NCI-H2081 treated with DMSO at 0.1 percent for 48 hours (cell line): ENCODE data around the gene GRID1.

Experiments
- DNase-seq: peaks from one replicate; lab custom pipeline; 2025; lab: John Stamatoyannopoulos, UW

The GRID1 gene

GRCh38 chr10:85696893-85697292, 669.7 kb downstream of the GRID1 start:
- DNase-seq = no peak

DNA sequence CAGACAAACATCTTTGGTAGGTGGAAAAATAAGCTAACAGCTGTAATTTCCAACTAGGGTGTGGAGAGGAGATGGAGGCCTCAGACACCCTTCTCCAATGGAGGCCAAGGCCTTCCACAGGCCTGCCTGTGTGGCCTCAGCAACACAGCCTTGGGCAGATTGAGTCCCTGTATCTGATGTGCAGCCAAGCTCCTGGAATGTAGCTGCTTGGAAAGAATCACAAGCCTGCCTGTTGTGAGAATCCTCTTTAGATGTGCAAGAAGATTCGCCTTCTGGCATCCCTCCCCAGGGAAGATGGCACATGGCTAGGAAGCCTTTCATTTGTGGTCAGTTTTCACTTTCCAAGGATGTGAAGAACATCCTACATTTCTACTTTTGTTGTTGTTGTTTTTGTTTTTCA, 684.0 kb downstream of the GRID1 start:
- no peak for DNase-seq

GRCh38 chr10:85679710-85680109, 686.9 kb downstream of the GRID1 start:
- no peak for DNase-seq

- no peak for DNase-seq
Observed at GRCh38 chr10:85679061-85679460, 687.5 kb downstream of the GRID1 start.

GRCh38 chr10:85674851-85675250, 691.7 kb downstream of the GRID1 start:
- DNase-seq = no peak

- DNase-seq = no peak
Observed at GRCh38 chr10:85673270-85673669, 693.3 kb downstream of the GRID1 start.

DNA sequence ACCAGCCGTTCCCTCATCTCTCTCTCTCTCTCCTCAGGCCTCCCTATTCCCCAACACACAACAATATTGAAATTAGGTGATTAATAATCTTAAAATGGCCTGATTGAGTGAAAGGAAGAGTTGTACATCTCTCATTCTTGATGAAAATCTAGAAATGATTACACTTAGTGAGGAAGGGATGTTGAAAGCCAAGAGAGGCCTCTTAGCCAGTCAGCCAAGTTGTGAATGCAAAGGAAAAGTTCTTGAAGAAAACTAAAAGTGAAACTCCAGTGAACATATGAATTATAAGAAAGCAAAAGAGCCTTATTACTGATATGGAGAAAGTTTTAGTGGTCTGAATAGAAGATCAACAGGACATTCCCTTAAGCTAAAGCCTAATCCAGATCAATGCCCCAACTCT, 695.1 kb downstream of the GRID1 start:
- no peak for DNase-seq

DNA sequence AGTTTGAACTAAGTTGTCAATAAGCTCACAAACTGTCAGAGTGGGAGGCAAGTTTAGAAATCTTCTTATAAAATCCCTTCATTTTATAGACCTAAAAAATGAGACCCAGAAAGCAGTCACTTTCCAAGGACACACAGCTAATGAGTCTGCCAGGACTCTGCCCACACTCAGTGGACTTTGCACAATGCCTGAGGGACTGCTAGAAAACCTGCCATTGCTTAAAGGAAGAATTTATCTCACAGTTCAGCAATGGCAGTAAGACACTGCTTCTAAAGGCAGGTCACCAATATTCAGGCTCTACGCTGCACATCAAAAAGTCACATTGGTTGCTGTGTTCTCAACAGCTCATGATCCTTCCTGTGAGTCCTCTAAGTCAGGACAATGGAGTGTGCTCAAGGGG, 698.1 kb downstream of the GRID1 start:
- no peak for DNase-seq

DNA sequence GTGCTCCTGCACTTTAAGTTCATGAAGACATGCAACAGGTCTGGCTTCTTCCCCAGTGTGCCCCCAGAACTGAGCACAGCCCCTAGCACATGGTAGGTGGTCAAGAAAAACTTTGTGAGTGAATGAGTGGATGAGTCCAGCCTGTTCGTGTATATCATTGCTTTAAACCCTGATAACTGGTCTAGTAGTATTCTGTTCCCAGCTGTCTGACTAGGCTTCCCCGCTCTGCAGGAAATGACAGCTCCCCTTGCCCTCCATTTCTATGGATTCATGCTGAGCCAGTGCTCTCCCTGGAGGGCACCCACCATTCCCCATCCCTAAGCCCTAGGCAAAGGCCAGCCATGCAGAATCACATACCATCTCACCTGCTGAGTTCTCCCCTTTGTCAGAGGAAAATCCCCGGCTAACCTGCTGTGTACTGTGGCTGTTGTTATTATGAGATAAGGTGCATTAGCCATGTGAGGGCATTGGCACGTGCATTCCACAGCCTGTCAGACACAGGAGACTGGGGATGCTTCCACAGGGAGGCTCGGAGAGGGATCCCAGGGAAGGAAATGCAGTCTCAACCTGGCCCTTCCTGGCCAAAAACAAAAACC, 698.9 kb downstream of the GRID1 start:
- no peak for DNase-seq

DNA sequence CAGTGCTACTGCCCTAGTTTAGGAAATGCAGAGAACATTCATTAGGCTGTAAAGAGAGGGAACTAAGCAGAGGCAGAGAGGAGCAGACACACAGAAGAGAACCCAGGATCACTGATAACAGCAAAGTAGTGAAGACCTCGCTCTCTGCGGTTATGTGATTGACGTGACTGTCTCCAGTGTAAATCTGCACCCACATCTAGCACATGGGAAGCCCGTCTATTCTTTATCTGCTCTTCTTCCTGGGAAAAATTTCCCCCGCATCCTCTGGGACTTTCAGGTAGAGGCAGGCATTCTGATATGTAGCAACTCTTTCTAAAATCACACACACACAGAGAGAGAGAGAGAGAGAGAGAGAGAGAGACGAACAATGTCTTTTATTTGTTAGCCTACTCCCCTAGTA, 699.6 kb downstream of the GRID1 start:
- DNase-seq = no peak

DNA sequence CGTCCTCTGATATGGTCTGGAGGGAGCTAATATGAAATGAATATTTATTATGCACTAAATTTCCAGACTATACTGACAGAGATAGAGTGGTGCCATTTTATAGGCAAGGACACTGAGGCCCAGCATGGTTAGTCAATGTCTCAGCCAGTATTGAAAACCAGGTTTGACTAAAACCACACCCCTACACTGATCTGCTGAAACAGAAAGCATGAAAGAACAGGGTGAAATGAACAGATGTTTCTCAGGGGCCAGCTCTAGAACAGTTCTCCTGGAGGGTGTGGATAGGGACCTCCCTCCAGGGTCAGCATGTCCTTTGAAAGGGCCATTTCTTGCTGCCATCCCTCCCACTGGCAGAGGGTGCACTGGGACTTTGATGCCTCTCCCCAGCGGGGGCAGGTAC, 700.5 kb downstream of the GRID1 start:
- no peak for DNase-seq

- DNase-seq = no peak
Observed at GRCh38 chr10:85665681-85666080, 700.9 kb downstream of the GRID1 start.

GRCh38 chr10:85665078-85665477, 701.5 kb downstream of the GRID1 start:
- no peak for DNase-seq

DNA sequence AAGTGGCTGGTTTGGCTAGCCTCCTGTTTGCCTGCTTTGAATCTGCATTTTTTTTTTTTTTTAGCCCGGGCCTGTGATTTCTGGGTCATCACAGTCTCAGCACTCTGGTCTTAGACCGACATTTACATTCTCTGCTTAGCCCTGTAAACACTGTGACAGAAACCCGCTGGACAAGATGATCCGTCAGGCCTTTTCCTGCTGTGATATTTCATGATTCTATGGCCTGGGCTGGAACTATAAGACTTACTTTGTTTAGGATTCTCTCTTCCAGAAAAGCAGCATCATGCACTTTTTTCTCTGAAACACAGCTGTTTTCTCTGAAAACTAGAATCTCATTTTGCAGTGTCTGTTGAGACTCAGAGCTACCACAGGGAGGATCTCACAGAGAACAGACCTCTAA, 705.5 kb downstream of the GRID1 start:
- no peak for DNase-seq

DNA sequence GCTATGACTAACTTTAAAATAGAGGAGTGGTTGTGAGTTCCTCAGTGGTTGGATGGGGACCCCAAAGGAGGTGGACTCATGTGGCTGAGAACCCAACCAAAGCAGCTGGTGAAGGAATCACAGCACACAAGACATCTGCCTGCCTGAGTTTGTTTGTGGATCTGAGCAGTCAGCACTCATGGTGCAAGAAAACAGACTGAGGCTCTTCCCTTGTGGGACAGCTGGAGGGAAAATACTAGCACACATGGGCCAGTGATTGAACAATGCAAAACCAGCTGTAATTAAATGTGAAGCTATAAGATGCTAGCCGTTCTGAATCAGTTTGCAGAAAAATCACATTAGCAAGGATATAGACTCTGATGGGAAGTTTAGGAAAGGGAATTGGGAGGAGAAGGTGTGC, 707.3 kb downstream of the GRID1 start:
- no peak for DNase-seq

DNA sequence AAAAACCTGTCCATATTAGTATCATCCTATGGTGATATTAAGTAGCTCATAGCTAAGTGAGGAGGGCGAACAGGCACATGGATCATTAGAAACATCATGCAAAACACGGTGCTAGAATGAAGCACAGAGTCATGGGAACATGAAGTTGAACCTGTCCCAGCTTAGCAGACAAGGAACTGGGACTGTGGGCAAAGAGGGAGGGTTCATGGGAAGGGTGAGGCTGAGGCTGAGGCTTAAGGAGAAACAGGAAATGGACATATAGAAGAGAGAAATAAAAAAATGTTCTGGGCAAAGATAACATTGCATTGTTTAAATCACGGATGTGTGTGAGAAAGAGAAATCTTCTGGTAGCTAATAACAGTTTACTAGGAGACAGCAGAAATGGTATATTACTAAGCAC, 708.1 kb downstream of the GRID1 start:
- DNase-seq = no peak

DNA sequence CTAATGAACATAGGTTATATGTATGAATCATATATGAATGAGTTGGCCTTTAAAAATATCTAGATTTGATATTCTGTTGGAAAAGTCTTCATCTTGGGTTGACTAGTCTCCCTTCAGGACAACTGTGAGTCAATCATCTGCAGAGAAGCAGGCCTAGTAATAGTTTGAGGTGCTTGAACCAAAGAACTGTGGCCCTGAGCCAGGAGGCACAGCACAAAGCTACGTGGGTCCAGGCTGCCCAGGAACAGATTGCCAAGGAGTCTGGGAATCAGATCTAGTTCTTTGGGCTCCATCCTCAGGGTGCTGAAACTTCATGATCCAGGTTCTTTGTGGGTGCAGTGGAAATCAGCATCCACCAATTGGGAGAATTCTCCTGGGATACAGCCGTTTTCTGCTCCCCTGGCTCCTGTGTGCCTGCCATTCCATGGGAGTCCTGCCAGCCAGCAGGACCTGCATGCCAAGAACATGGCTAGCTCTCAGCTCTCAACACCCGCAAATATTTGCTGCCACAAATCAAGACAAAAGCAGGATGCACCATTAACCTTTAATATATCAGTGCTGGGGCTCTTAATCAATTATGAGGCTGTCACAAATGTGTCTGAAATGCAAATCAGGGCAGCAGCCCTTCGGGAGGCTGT, 709.0 kb downstream of the GRID1 start:
- DNase-seq = no peak

- DNase-seq = no peak
Observed at GRCh38 chr10:85655411-85655810, 711.2 kb downstream of the GRID1 start.

DNA sequence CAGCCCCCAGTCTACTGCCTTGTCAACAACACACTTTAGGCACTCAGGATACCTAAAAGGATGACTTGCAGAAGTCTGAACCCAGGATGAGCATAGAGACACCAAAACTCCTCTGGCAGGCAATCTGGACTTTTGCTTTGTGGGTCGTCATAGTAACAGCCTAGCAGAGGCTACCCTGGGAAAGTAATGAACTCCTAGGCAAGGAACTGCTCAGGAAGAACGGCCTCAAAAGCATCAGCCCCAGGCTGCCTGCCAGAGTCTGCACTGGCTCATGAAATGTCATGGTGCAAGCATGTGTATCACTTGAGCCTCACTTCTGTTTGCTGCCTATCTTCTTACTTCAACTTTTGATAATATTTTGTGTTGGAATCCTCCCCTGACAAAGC, 715.1 kb downstream of the GRID1 start:
- no peak for DNase-seq

DNA sequence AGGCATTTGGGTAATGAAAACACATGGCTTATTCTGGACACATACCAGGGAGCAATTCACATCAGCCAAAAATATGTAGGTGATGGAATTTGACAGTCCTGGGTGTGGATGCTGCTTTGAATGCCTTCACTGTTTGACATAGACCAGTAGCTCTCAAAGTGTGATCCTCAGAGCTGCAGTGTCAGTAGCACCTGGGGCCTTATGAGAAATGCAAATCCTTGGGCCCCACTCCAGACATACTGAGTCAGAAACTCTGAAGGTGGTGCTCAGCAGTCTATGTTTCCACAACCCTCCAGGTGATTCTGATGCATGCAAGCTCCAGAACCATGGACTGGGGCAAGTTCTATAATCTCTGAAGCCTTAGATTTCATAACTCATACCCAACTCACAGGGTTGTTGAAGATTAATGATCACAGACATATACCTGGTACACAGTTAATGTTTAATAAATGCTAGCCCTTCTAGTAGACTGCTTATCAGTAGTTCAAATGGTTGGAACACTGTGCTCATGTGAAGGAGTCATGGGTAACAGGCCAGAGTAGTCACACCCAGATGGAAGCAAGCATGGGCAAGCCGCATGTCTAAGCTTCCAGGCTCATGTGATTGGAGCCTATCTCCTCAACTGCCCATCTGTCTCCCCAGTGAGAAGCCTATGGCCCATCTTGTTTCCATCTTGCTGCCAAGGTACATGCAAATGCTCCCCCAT, 715.7 kb downstream of the GRID1 start:
- no peak for DNase-seq

DNA sequence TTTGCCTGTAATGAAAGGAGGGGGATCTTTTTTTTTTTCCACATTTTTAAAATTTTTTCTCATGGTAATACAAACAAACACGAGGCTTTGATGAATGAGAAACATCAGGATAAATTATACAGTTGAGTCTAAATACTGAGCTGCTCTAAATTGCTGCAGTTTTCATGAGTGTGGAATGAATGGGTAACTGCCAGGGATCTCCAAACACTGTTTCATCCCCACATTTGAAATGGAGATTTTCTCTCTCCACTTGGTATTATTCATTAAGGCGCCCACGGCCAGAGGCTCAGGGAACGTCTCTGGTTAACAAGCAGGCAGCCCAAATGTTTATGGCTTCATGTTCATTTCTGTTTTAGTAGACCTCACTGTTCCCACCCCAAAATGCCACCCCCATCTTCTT, 717.1 kb downstream of the GRID1 start:
- no peak for DNase-seq

GRCh38 chr10:85648279-85648754, 718.3 kb downstream of the GRID1 start:
- DNase-seq = no peak

- DNase-seq = no peak
Observed at GRCh38 chr10:85647741-85648140, 718.9 kb downstream of the GRID1 start.
